GM23248 (cell line): ENCODE data around the gene MRPS18C.

Experiments used
- EZH2 ChIP-seq: fragments of 200-600 bp; sonication (generic); IDR thresholded peaks from 2 replicates; pipeline ENCODE4 v1.6.1; 2018; ENCODE audit warnings: antibody characterized with exemption, mild to moderate bottlenecking; ENCODE audit not compliant: insufficient read depth, poor library complexity, severe bottlenecking
- EZH2phosphoT487 ChIP-seq: fragments of 200-600 bp; sonication (generic); IDR thresholded peaks from 2 replicates; pipeline ENCODE4 v1.6.1; 2018; ENCODE audit warnings: antibody characterized with exemption, moderate library complexity, mild to moderate bottlenecking, low read depth; ENCODE audit not compliant: insufficient read depth

GRCh38 chr4:83503974-83504373 lies 48.1 kb downstream of the MRPS18C start:
- TF ChIP-seq EZH2 (no peak), EZH2phosphoT487 (no peak)
